Glomerular endothelial cell (primary cell): ENCODE results near the gene GABARAPL1. TPM values are rescaled to one million over a fixed set of nuclear protein-coding genes. Genes with fewer than 3 reads are reported as not detected.
A peak's percentile ranks its signal among the peaks of the same experiment; 100 is the strongest.
"Not testable (repeated sequence)": the region's sequence is repeated elsewhere in the genome, so short reads cannot be mapped to it uniquely, and the experiment has no call there.

Experiments
- DNase-seq: peaks from one replicate; pipeline ENCODE4 v3.0.0-alpha.2; 2011; ENCODE audit warnings: low read depth, low spot score; ENCODE audit errors: extremely low read depth
- total RNA-seq: library from RNA; depleted of rRNA; stranded (reverse); fragments of >200 nt; gene quantifications from 2 replicates; pipeline ENCODE4 v1.2.3, GENCODE V29; 2015

Gene GABARAPL1
- total RNA-seq, 1 donor from 2014 or later: 55.5 TPM

DNA sequence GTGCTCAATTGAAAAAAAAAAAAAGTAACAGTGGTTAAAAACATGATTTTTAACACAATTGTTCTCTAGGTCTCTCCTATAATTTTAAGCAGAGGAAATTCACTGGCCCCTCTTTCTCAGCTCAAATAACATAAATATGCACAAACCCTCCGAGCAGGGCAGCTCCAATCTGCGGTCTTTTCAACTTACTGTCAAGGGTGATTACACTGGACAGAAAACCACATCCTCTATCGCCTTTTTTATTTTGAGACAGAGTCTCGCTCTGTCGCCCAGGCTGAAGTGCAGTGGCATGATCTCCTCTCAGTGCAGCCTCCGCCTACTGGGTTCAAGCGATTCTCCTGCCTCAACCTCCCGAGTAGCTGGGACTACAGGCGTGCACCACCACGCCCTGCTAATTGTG is 16.5 kb upstream of the GABARAPL1 start:
- DNase-seq: no peak

DNA sequence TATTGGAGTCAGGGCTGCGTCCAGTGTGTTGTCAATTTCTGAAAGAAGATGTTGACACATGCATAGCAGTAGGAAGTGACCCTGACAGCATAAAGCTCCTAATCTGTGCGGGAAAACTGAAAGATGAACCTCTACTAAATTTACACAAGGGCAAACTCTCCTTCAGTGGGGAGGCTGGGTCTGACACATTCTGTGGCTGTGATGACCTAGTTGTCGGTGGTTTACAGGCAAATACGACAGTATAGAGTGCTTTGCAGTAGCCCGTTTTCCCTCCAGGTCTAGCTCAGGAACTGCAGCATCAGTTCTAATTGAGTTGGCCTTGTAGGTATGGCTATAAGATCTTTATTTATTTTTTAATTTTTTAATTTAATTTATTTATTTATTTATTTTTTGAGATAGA is 14.8 kb upstream of the GABARAPL1 start:
- DNase-seq: no peak

DNA sequence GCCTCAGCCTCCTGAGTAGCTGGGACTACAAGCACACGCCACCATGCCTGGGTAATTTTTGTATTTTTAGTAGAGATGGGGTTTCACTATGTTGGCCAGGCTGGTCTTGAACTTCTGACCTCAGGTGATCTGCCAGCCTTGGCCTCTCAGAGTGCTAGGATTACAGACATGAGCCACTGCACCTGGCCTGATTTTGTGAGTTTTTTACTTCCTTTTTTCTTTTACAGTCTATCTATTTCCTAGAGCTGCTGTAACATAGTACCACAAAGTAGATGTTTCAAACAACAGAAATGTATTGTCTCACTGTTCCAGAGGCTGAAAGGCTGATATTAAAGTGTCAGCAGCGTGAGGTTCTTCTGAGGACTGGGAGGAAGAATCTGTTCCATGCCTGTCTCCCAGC is 8.2 kb upstream of the GABARAPL1 start:
- DNase-seq: not testable (repeated sequence)

DNA sequence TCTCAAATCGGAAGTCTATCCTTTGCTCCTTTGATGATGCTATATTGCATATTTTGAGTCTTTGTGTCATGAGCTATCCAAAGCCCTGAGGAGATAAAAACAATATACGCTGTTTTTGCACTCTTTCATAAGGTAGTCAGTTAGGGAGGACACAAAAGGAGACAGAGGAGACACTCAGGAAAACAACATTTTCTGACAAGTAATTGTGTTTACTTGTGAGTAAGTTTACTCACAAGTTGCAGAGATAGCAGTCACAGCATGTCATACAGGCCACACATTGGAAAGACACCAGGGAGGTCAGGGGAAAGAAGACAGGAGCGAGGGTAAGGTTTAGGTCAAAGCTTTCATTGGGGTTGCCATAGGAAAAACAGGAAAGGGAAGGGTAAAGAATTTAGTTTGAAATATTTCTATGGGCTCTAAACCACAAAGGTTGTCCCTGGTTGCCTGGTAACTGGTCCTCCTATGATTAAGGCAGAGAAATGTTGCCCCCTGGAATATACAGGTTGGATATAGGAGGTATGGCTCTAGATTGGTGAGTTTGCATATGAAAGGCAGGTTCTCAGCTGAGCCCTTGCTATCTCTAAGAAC is 7.4 kb upstream of the GABARAPL1 start:
- no peak for DNase-seq

DNA sequence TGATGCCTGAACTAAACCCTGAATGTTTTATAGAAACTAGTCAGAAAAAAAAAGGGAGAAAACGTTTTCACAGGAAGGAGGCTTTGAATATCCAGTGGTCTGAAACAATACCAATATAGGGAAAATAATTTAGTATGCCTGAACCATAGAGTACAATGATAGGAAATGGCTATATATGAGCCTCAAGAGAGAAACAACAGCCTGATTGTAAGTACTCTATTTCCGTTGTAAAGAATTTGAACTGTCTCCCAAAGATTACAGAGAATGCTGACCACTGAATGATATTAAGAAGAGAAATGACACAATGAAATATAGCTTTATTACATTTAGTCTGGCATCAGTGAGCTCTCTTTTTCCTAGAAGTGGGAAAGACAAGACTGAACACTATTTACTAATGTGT is 5.5 kb upstream of the GABARAPL1 start:
- no peak for DNase-seq

DNA sequence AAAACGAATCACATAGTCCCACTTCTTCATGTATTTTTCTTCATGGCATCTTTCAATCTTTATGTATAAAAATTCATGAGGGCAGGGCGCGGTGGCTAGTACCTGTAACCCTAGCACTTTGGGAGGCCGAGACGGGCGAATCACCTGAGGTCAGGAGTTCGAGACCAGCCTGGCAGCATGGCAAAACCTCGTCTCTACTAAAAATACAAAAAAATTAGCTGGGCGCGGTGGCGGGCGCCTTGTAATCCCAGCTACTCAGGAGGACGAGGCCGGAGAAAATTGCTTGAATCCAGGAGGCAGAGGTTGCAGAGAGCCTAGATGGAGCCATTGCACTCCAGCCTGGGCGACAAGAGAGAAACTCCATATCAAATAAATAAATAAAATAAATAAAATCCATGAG is 2.5 kb upstream of the GABARAPL1 start:
- no peak for DNase-seq

DNA sequence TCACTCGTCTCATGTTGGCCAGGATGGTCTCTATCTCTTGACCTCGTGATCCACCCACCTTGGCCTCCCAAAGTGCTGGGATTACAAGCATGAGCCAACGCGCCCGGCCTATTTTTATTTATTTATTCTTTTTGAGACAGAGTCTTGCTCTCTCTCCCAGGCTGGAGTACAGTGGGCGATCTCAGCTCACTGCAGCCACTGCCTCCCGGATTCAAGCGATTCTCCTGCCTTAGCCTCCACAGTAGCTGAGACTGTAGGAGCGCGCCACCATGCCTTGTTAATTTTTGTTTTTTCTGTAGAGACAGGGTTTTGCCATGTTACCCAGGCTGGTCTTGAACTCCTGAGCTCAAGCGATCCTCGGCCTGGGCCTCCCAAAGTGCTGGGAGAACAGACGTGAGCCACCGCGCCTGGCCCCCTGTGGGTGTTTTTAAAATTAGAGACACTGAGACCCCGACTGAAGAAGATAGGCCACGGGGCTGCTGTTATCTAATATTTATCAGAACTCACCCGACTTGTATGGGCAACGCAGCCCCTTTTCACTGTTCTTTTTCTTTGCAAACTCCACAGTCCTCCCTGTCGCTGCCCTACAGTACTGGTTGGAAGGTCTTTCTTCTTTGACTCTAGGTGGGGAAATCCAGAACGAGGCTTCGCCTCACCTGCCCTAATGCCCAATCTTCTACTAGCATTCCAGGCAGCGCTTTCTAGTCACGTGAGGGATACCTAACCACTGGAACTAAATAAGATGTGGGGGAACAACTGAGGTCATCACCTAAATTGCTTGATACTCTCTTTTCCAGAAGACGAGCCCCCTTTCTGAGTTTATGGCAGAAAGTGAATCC is 1.4 kb upstream of the GABARAPL1 start:
- no peak for DNase-seq

DNA sequence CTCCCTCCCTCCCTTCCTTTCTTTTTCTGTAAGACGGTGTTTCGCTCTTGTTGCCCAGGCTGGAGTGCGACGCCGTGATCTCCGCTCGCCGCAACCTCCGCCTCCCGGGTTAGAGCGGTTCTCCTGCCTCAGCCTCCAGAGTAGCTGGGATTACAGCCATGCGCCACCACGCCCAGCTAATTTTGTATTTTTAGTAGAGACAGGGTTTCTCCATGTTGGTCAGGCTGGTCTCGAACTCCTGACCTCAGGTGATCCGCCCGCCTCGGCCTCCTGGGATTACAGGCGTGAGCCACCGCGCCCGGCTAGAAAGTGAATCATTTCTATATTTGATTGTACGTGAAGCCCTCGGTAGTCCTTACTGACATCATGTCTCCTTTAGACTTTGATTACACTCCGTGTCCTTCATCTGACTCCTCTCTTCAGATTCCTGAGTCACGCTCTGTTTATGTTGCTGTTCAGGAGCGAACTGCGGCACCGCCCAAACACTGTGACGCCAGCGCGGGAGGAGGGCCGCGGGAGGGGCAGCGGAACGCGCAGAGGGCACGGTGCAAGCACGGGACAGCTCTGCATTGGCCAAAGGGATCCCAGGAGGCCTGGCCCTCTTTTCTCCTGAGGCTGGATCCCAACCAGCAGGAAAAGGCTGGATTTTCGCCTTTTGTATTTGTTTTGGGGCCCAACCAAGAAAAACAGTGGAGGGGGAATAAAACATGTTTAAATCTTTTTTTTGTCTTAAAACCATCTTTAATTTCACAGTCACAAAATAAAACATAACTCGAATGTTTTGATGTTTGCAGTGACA is 538 bp upstream of the GABARAPL1 start:
- peak; percentile 95 for DNase-seq

DNA sequence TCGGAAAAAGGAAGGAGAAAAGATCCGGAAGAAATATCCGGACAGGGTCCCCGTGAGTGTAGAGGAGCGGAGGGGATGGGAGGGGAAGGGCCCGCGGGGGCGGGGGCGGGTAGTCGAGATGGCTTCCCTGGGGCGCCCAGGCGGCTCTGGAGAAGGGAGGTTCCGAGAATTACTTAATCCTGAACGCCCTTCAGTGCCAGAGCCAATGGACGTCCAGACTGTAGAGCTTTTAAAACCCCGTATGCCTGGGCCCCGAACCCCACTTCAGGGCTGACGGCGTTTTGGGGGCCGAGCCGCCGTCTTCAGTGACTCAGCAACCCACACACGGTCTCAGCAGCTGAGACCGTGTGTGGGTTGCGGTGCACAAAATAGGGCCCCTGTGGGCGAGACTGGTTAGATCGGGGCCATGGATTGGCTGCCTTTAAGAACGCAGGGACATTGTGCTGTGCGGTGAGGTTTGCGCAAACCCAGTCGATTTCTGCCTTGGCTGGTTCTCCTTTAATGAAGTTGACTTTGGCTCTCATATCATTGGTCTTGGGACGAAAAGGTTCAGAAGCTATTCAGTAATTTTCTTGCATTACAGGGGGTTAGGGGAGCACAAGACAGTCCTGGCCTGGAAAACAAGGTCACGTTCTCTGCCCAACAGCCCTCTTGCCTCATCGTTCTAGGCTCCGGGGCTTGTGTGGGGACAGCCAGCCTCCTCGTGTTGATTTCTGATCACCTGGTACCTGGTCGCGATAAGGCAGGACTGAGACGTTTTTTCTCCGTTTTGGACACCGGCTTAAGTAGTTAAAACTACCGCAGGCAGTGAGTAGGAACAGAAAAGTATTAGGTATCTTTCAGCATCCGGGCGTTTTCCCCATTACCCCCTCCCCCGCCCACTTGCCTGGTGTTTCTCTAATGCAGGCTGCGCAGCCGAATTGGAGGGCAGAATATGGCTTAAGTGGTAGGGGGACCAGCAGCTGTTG is 775 bp downstream of the GABARAPL1 start:
- no peak for DNase-seq

DNA sequence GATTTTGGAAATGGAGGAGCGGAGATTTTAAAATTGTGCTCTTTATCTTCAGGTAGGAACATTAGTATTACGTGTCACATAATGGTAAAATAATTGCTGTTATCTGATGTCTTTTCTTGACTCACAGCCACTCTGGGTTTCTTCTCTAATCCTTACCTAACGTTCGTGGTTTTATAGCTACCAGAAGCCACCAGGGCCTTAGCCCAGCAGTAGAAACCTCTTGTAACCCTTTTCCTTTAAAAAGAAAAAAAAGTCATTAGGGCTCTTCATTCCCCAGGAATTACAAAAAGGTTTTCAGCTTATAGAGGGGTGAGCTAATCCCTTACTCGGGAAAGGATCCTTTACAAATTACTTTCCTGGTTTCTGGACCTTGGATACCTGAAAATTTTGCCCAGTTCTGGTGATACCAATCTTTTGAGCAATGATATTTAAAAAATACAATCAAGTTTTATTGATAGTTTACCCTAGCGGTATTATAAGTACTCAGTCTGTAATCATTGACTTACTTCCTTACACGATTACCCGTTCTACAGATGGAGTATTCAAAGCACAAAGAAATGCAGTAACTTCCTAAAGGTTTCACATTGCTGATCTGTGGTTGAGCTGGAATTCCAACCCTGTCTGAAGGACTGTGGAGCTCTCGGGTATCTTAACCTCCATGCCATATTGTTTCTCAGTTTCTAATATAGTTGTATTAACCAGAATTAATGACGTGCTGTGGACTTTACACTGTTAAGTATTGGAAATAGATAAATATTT is 1.6 kb downstream of the GABARAPL1 start:
- DNase-seq: no peak

DNA sequence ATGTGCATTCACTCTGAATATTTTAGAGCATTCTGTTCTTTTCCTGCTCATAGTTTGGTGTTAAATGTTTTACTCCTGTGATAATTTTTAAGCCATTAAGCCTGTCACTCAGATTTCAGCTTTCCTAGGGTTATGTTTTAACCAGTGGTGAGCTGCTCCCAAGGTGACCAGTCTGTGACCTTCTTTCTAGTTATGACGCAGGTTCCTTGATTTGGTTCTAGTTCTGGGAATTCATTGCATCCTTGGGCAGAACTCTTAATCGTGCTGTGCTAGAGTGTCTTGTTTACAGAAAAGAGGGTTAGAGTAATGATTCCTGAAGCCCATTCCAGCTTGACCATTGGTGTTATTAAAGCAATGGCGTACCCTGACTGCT is 2.2 kb downstream of the GABARAPL1 start:
- no peak for DNase-seq

DNA sequence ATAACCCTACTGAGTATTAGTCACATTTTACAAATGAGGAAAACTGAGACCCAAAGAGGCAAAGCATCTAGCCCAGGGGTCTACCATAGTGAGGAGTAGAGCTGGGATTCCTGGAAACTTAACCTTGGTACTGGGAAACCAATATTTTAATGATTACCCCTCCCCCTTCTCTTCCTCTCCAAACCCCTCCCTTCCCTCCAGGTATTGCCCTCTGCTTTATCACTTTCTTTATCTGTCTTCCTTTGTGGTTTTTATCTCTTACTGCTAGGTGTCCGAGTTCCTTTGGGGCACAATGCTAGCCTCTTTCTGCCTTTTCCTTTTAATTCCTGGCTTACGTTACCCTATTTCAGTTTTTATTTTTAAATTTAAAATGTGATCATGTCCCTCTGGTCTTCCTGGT is 2.8 kb downstream of the GABARAPL1 start:
- no peak for DNase-seq

DNA sequence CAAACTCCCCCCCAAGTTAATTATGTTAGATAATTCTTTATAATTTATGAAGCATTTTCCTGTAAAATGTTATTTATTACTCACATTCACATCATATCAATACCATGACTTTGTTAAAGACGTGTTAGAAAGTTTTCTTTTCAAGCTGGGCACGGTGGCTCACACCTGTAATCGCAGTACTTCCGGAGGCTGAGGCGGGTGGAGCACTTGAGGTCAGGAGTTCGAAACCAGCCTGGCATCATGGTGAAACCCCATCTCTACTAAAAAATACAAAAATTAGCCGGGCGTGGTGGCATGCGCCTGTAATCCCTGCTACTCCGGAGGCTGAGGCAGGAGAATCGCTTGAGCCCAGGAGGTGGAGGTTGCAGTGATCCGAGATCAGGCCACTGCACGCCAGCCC is 3.3 kb downstream of the GABARAPL1 start:
- not testable (repeated sequence) for DNase-seq

DNA sequence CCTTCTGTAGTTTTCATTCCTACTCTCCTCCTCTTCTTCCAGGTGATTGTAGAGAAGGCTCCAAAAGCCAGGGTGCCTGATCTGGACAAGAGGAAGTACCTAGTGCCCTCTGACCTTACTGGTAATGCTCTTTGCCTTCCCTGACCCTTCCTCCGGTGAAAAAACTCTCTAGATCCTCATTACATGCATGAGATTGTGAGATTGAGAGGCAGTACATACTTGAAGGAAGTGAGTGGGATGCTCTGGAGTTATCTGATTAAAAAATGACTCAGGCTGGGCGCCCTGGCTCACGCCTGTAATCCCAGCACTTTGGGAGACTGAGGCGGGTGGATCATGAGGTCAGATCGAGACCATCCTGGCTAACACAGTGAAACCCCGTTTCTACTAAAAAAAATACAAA is 5.3 kb downstream of the GABARAPL1 start:
- no peak for DNase-seq

DNA sequence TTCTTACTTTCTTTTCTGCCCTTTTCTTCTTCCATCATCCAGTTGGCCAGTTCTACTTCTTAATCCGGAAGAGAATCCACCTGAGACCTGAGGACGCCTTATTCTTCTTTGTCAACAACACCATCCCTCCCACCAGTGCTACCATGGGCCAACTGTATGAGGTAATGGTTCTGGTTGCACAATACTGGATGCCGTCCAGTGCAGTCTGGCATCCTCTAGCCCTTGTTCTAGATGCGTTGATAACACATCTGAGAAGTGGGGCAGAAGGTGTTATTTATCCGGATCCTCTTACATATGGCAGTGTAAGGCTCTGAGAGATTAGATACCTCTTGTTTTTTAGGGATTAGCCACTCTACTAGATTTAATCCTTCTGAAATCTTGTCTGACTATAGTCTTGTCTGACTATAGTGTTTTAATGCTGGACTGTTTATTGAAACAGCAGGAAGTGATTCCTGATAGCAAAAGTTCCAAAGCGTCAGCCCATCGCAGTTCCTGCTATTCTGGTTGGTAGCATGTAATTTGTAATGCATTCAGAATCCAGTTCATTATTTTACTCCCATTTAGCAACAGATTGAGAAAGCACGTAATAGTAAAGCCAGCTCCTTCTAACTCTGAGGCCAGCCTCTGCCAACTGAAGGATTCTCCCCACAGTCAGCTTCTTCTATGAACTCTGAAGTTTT is 7.9 kb downstream of the GABARAPL1 start:
- DNase-seq: no peak

DNA sequence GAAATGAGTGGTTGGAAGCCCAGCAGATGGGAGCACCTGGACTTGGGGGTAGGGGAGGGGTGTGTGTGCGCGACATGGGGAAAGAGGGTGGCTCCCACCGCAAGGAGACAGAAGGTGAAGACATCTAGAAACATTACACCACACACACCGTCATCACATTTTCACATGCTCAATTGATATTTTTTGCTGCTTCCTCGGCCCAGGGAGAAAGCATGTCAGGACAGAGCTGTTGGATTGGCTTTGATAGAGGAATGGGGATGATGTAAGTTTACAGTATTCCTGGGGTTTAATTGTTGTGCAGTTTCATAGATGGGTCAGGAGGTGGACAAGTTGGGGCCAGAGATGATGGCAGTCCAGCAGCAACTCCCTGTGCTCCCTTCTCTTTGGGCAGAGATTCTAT is 9.2 kb downstream of the GABARAPL1 start:
- no peak for DNase-seq

DNA sequence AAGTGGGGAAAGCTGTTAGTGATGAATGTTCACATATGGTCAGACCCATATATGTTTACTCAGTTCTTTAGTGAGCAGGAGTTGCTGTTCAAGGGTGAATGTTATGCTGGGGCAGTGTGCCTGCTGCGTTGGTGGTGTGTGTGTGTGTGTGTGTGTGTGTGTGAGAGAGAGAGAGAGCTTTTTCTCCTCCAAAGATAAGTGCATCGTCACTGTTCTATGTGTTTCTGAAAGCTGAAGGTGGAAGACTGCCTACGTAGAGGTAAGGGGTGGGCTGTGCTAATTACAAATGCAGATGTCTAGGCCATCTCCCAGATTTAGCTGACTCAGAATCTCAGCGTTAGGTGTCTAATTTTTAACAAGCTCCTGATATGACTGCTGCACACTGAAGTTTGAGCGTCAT is 10.5 kb downstream of the GABARAPL1 start:
- DNase-seq: no peak

DNA sequence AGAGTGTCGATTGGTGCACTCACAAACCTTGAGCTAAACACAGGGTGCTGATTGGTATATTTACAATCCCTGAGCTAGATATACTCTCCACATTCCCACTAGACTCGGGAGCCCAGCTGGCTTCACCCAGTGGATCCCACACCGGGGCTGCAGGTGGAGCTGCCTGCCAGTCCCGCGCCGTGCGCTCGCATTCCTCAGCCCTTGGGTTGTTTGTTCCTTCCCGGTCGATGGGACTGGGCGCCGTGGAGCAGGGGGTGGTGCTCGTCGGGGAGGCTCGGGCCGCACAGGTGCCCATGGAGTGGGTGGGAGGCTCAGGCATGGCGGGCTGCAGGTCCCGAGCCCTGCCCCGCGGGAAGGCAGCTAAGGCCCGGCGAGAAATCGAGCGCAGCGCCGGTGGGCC is 12.7 kb downstream of the GABARAPL1 start:
- DNase-seq: not testable (repeated sequence)

DNA sequence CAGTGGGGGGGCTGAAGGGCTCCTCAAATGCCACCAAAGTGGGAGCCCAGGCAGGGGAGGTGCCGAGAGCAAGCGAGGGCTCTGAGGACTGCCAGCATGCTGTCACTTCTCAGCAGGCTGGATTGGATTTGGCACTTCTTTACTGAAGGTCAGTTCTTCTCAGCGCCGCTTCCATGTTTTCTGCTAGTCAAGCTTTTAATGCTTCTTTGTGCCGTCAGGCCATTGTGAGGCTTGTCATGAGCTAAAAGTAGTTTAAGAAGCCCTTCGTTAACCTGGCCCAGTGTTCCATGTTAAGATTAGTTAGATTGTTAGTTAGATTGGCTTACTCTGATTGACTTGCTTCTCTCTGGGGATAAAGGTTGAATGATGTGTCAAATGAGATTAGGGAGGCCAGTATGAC is 13.4 kb downstream of the GABARAPL1 start:
- DNase-seq: no peak
